ENCODE results near the gene ADGRE3. TPM values are rescaled to one million over a fixed set of nuclear protein-coding genes. Genes with fewer than 3 reads are reported as not detected.

ADGRE3 gene
- total and polyA plus RNA-seq, 4 donors, result 0.15 to 0.67 (median 0.22) TPM

DNA sequence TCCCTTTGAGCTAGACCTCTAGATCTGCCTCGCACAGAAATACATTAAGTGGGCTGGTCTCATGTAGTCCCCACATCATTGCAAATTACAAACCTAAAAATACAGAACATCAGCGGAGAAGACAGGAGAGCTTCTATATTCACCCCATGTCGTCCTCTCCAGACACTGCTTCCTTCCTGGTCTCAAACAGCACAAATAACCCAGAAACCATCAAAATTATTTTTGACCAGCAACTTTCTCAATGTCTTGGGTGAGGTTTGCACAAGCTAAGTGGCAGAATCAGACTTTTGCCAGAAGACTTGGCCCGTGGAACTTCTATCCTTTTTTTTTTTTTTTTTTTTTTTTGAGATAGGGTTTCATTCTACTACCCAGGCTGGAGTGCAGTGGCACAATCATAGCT, 63.6 kb downstream of the ADGRE3 start:
- TF ChIP-seq YY1 (IDR thresholded peaks at IDR 0.05) (no peak), HNF4G (IDR thresholded peaks at IDR 0.05) (no peak), JUND (IDR thresholded peaks at IDR 0.05) (no peak), HNF4A (conservative IDR thresholded peaks at IDR 0.05) (no peak), RAD21 (IDR thresholded peaks at IDR 0.05) (no peak), GABPA (IDR thresholded peaks at IDR 0.05 in 1 of 2, conservative IDR thresholded peaks at IDR 0.05 in 1 of 2) (no peak), FOXA1 (IDR thresholded peaks at IDR 0.05) (no peak), TAF1 (conservative IDR thresholded peaks at IDR 0.05) (no peak), SP1 (IDR thresholded peaks at IDR 0.05) (no peak), EGR1 (IDR thresholded peaks at IDR 0.05; ENCODE audit: low read depth in 2 of 2) (no peak)
- TF ChIP-seq, protein P1, sequence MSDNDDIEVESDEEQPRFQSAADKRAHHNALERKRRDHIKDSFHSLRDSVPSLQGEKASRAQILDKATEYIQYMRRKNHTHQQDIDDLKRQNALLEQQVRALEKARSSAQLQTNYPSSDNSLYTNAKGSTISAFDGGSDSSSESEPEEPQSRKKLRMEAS (IDR thresholded peaks at IDR 0.05), result no peak
- TF ChIP-seq, protein P2, sequence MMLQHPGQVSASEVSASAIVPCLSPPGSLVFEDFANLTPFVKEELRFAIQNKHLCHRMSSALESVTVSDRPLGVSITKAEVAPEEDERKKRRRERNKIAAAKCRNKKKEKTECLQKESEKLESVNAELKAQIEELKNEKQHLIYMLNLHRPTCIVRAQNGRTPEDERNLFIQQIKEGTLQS (IDR thresholded peaks at IDR 0.05), result no peak
- TF ChIP-seq, protein P3, sequence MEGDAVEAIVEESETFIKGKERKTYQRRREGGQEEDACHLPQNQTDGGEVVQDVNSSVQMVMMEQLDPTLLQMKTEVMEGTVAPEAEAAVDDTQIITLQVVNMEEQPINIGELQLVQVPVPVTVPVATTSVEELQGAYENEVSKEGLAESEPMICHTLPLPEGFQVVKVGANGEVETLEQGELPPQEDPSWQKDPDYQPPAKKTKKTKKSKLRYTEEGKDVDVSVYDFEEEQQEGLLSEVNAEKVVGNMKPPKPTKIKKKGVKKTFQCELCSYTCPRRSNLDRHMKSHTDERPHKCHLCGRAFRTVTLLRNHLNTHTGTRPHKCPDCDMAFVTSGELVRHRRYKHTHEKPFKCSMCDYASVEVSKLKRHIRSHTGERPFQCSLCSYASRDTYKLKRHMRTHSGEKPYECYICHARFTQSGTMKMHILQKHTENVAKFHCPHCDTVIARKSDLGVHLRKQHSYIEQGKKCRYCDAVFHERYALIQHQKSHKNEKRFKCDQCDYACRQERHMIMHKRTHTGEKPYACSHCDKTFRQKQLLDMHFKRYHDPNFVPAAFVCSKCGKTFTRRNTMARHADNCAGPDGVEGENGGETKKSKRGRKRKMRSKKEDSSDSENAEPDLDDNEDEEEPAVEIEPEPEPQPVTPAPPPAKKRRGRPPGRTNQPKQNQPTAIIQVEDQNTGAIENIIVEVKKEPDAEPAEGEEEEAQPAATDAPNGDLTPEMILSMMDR (IDR thresholded peaks at IDR 0.05; ENCODE audit: low read depth, low read length, missing input control), result no peak
- no peaks in the 10 kb centered on the region for H3K4me1 ChIP-seq (ENCODE audit: control insufficient read depth in 4 of 4, insufficient read depth in 4 of 4, low read length in 3 of 4)
- no peak overlapping the region for H3K9ac ChIP-seq (ENCODE audit: low read depth in 1 of 2, low read length in 2 of 2)
- no peaks in the 10 kb centered on the region for H3K9me3 ChIP-seq (ENCODE audit: control insufficient read depth in 4 of 4, low read length in 3 of 4)
- 73% methylated on average over 4 of the region's 4 CpGs for WGBS
- DNase-seq (ENCODE audit: low spot score), result no peak
- H3K36me3 ChIP-seq (ENCODE audit: control insufficient read depth in 4 of 4, insufficient read depth in 3 of 4, low read depth in 1 of 4, low read length in 3 of 4), result no peaks in the 10 kb centered on the region
- no peaks in the 10 kb centered on the region for H3K27me3 ChIP-seq (ENCODE audit: control insufficient read depth in 4 of 4, insufficient read depth in 4 of 4, low read length in 3 of 4)
- H3K4me3 ChIP-seq (ENCODE audit: low read depth in 1 of 3, low read length in 3 of 3), result no peak overlapping the region
- H3K27ac ChIP-seq (ENCODE audit: low read depth in 1 of 2, low read length in 2 of 2), result no peak overlapping the region

DNA sequence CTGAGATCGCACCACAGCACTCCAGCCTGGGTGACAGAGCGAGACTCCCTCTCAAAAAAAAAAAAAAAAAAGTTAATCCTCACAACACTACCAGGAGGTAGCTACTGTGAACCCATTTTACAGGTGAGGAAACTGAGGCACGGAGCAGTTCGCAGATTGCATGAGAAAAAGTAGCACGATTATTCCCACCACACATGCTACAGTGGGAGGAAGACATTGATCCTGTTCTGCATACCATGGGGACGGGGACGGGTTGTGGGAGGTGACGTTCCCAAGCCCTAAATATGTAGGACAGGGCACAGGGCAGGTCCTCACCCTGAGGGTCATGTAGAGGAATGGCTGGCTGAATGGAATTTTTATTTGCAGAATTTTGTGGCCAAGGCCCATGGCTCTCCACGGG, 68.0 kb downstream of the ADGRE3 start:
- Histone ChIP-seq H3K9me3 (ENCODE audit: control insufficient read depth in 4 of 4, low read length in 3 of 4) (peaks cover 0 to 4% (median 0%) of the 10 kb centered on the region in 4 donors), H3K36me3 (ENCODE audit: control insufficient read depth in 4 of 4, insufficient read depth in 3 of 4, low read depth in 1 of 4, low read length in 3 of 4) (no peaks in the 10 kb centered on the region), H3K4me1 (ENCODE audit: control insufficient read depth in 4 of 4, insufficient read depth in 4 of 4, low read length in 3 of 4) (no peaks in the 10 kb centered on the region), H3K9ac (ENCODE audit: low read depth in 1 of 2, low read length in 2 of 2) (no peak overlapping the region), H3K27me3 (ENCODE audit: control insufficient read depth in 4 of 4, insufficient read depth in 4 of 4, low read length in 3 of 4) (no peaks in the 10 kb centered on the region), H3K27ac (ENCODE audit: low read depth in 1 of 2, low read length in 2 of 2) (no peak overlapping the region), H3K4me3 (ENCODE audit: low read depth in 1 of 3, low read length in 3 of 3) (no peak overlapping the region)
- WGBS, result 72% methylated on average over 9 of the region's 9 CpGs
- DNase-seq (ENCODE audit: low spot score), result no peak
- TF ChIP-seq HNF4A (conservative IDR thresholded peaks at IDR 0.05), result no peak
- no peak for TF ChIP-seq GABPA (IDR thresholded peaks at IDR 0.05 in 1 of 2, conservative IDR thresholded peaks at IDR 0.05 in 1 of 2)
- TF ChIP-seq, protein P4, sequence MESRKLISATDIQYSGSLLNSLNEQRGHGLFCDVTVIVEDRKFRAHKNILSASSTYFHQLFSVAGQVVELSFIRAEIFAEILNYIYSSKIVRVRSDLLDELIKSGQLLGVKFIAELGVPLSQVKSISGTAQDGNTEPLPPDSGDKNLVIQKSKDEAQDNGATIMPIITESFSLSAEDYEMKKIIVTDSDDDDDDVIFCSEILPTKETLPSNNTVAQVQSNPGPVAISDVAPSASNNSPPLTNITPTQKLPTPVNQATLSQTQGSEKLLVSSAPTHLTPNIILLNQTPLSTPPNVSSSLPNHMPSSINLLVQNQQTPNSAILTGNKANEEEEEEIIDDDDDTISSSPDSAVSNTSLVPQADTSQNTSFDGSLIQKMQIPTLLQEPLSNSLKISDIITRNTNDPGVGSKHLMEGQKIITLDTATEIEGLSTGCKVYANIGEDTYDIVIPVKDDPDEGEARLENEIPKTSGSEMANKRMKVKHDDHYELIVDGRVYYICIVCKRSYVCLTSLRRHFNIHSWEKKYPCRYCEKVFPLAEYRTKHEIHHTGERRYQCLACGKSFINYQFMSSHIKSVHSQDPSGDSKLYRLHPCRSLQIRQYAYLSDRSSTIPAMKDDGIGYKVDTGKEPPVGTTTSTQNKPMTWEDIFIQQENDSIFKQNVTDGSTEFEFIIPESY (IDR thresholded peaks at IDR 0.05), result no peak
- TF ChIP-seq JUND (IDR thresholded peaks at IDR 0.05), result no peak
- TF ChIP-seq RXRA (IDR thresholded peaks at IDR 0.05), result no peak
- no peak for TF ChIP-seq RAD21 (IDR thresholded peaks at IDR 0.05)
- TF ChIP-seq, protein P3 (IDR thresholded peaks at IDR 0.05; ENCODE audit: low read depth, low read length, missing input control), result no peak
- no peak for TF ChIP-seq TAF1 (conservative IDR thresholded peaks at IDR 0.05)
- no peak for TF ChIP-seq HNF4G (IDR thresholded peaks at IDR 0.05)
- TF ChIP-seq, protein P1 (IDR thresholded peaks at IDR 0.05), result no peak
- no peak for TF ChIP-seq NR2F2 (IDR thresholded peaks at IDR 0.05)
- no peak for TF ChIP-seq FOXA2 (IDR thresholded peaks at IDR 0.05)
- no peak for TF ChIP-seq FOXA1 (IDR thresholded peaks at IDR 0.05)
- TF ChIP-seq, protein P2 (IDR thresholded peaks at IDR 0.05), result no peak
- no peak for TF ChIP-seq EGR1 (IDR thresholded peaks at IDR 0.05; ENCODE audit: low read depth in 2 of 2)
- TF ChIP-seq YY1 (IDR thresholded peaks at IDR 0.05), result no peak
- no peak for TF ChIP-seq REST (IDR thresholded peaks at IDR 0.05)
- TF ChIP-seq SP1 (IDR thresholded peaks at IDR 0.05), result no peak

Measured in liver (tissue), 9 donors.